M059J (cell line): ENCODE results near the gene CREG2. TPM values are rescaled to one million over a fixed set of nuclear protein-coding genes. Genes with fewer than 3 reads are reported as not detected.
"Not testable (repeated sequence)": the region's sequence is repeated elsewhere in the genome, so short reads cannot be mapped to it uniquely, and the experiment has no call there.

Source experiments
- DNase-seq: peaks from one replicate; pipeline ENCODE4 v3.0.0-alpha.2; 2012; ENCODE audit warnings: low read depth
- total RNA-seq: library from RNA; depleted of rRNA; stranded (reverse); fragments of >200 nt; shearing (Covaris generic); gene quantifications from 2 replicates; pipeline ENCODE4 v1.2.3, GENCODE V29; 2014

The CREG2 gene
- total RNA-seq, 1 experiment from 2014 or later: 0.86 TPM

GRCh38 chr2:101374821-101375561 lies 12.3 kb downstream of the CREG2 start:
- no peak for DNase-seq

- DNase-seq: no peak
Observed at GRCh38 chr2:101372792-101373191, 14.5 kb downstream of the CREG2 start.

- DNase-seq: peak; percentile 40
Observed at GRCh38 chr2:101371636-101372035, 15.7 kb downstream of the CREG2 start.

GRCh38 chr2:101369100-101369499 lies 18.2 kb downstream of the CREG2 start:
- DNase-seq: no peak

GRCh38 chr2:101368376-101368775 lies 18.9 kb downstream of the CREG2 start:
- no peak for DNase-seq

GRCh38 chr2:101367508-101367907 lies 19.8 kb downstream of the CREG2 start:
- no peak for DNase-seq

- DNase-seq: no peak
Observed at GRCh38 chr2:101364878-101365277, 22.4 kb downstream of the CREG2 start.

GRCh38 chr2:101362777-101363176 lies 24.5 kb downstream of the CREG2 start:
- no peak for DNase-seq

GRCh38 chr2:101362316-101362715 lies 25.0 kb downstream of the CREG2 start:
- DNase-seq: no peak

- DNase-seq: peak; percentile 24
Observed at GRCh38 chr2:101361522-101361921, 25.8 kb downstream of the CREG2 start.

- DNase-seq: no peak
Observed at GRCh38 chr2:101361121-101361520, 26.2 kb downstream of the CREG2 start.

- peak; percentile 91 for DNase-seq
Observed at GRCh38 chr2:101360232-101360631, 27.1 kb downstream of the CREG2 start.

GRCh38 chr2:101359410-101359954 lies 27.8 kb downstream of the CREG2 start:
- no peak for DNase-seq

GRCh38 chr2:101357376-101357775 lies 29.9 kb downstream of the CREG2 start:
- no peak for DNase-seq

GRCh38 chr2:101356521-101356920 lies 30.8 kb downstream of the CREG2 start:
- DNase-seq: peak; percentile 62

GRCh38 chr2:101356055-101356454 lies 31.2 kb downstream of the CREG2 start:
- DNase-seq: no peak

GRCh38 chr2:101355401-101356054 lies 31.8 kb downstream of the CREG2 start:
- DNase-seq: peak; percentile 76

- no peak for DNase-seq
Observed at GRCh38 chr2:101354420-101355311, 32.6 kb downstream of the CREG2 start.

GRCh38 chr2:101352631-101353030 lies 34.7 kb downstream of the CREG2 start:
- DNase-seq: not testable (repeated sequence)

- no peak for DNase-seq
Observed at GRCh38 chr2:101351207-101351606, 36.1 kb downstream of the CREG2 start.

GRCh38 chr2:101349893-101350662 lies 37.2 kb downstream of the CREG2 start:
- DNase-seq: peak; percentile 12
